GM12878 (cell line): ENCODE results near the gene LAT. TPM values are rescaled to one million over a fixed set of nuclear protein-coding genes. Genes with fewer than 3 reads are reported as not detected.
"Not testable (repeated sequence)": the region's sequence is repeated elsewhere in the genome, so short reads cannot be mapped to it uniquely, and the experiment has no call there.

Source experiments
- ATAC-seq: fragments of 200-7000 bp; cut with Tn5 transposase; 3 replicates; pipeline ENCODE4 v1.9.1; 2020; ENCODE audit warnings: mild to moderate bottlenecking, moderate library complexity
- BruUV-seq: library from RNA; stranded (reverse); fragments of 400-500 nt; replicated peaks from 2 replicates; lab custom pipeline; 2021; lab: Mats Ljungman, UMichigan
- CTCF ChIA-PET: fragments of 300-600 bp; sonication (Branson Sonifier 250); formaldehyde crosslinking; extraction: SDS; loops from one replicate; lab custom pipeline; 2021; ENCODE audit warnings: inconsistent platforms; lab: Yijun Ruan, JAX
- POLR2A ChIA-PET: fragments of 350-600 bp; formaldehyde crosslinking; extraction: SDS; loops from one replicate; lab custom pipeline; 2021; ENCODE audit warnings: inconsistent platforms; lab: Charles Lee
- RAD21 ChIA-PET: fragments of 300-600 bp; sonication (Branson Sonifier 250); formaldehyde crosslinking; loops from one replicate; lab custom pipeline; 2023; ENCODE audit warnings: antibody characterized with exemption; ENCODE audit not compliant: unreplicated experiment; lab: Charles Lee
- SMC1A ChIA-PET: fragments of 300-600 bp; sonication (Branson Sonifier 250); formaldehyde crosslinking; loops from one replicate; lab custom pipeline; 2023; ENCODE audit not compliant: unreplicated experiment, uncharacterized antibody; lab: Charles Lee
- DNase-seq: peaks from one replicate; pipeline ENCODE4 v3.0.0-alpha.2; 2011; ENCODE audit warnings: low read depth, low spot score
- FAIRE-seq: peaks from 3 replicates; lab custom pipeline; 2011; peaks lifted over from hg19 to GRCh38; lab: Jason Lieb, UNC
- H2AFZ ChIP-seq: 2 replicates; pipeline ENCODE4 v1.6.0; 2011; ENCODE audit warnings: low read depth, low read length, control low read depth; ENCODE audit not compliant: control insufficient read depth
- H3K27ac ChIP-seq: 2 replicates; pipeline ENCODE4 v1.5.1; 2011; ENCODE audit warnings: control low read depth; ENCODE audit not compliant: control insufficient read depth, insufficient read depth
- H3K27me3 ChIP-seq, 2 experiments: replicated peaks in 1 of 2; 2 replicates each; pipeline versions ENCODE4 v1.6.0 to v1.6.1; 2011; ENCODE audit warnings: low read length in 1 of 2; ENCODE audit not compliant: control insufficient read depth in 2 of 2, insufficient read depth in 2 of 2
- H3K36me3 ChIP-seq, 2 experiments: 2 replicates each; pipeline ENCODE4 v1.5.1; 2011; ENCODE audit warnings: low read length in 1 of 2; ENCODE audit not compliant: control insufficient read depth in 2 of 2, insufficient read depth in 2 of 2
- H3K4me1 ChIP-seq: 2 replicates; pipeline ENCODE4 v1.6.1; 2011; ENCODE audit warnings: mild to moderate bottlenecking, low read length, moderate library complexity, mixed read lengths; ENCODE audit not compliant: control insufficient read depth, insufficient read depth
- H3K4me2 ChIP-seq: 2 replicates; pipeline ENCODE4 v1.6.0; 2011; ENCODE audit warnings: control low read depth; ENCODE audit not compliant: control insufficient read depth, insufficient read depth
- H3K4me3 ChIP-seq: fragments of 200-600 bp; sonication (generic); 2 replicates; pipeline ENCODE4 v1.5.1; 2016
- H3K79me2 ChIP-seq: 2 replicates; pipeline ENCODE4 v1.6.0; 2011; ENCODE audit warnings: low read length; ENCODE audit not compliant: control insufficient read depth, insufficient read depth
- H3K9ac ChIP-seq: 2 replicates; pipeline ENCODE4 v1.8.0; 2011; ENCODE audit warnings: low read length, control low read depth, mixed read lengths; ENCODE audit not compliant: control insufficient read depth, insufficient read depth
- H3K9me3 ChIP-seq: replicated peaks from 3 replicates; pipeline ENCODE4 v1.5.1; 2011; ENCODE audit warnings: mild to moderate bottlenecking, low read length; ENCODE audit not compliant: control insufficient read depth, insufficient read depth
- H4K20me1 ChIP-seq: 2 replicates; pipeline ENCODE4 v1.6.0; 2011; ENCODE audit not compliant: control insufficient read depth, insufficient read depth
- E2F4 ChIP-seq: IDR thresholded peaks from 2 replicates; pipeline ENCODE4 v1.6.1; 2012; ENCODE audit warnings: low read depth, low read length, improper control_type of control experiment
- IKZF2 ChIP-seq, 2 experiments: fragments of 450-650 bp; IDR thresholded peaks; 2 replicates each; pipeline ENCODE4 v1.6.1; 2017; ENCODE audit warnings: mild to moderate bottlenecking in 2 of 2, moderate library complexity in 2 of 2
- WGBS: methylation state at CpG from one replicate; pipeline ENCODE4 v1.1.6; 2016; ENCODE audit warnings: low lambda C conversion rate; ENCODE audit not compliant: insufficient replicate concordance, insufficient coverage; ENCODE audit errors: missing lambda C conversion rate; 5-methylcytosine and 5-hydroxymethylcytosine counted together
- in situ Hi-C: fragments of 300-500 bp; cut with MboI; formaldehyde crosslinking; loops from 9 replicates; pipeline ENCODE4 v1.14.3; 2018; ENCODE audit warnings: mixed read lengths
- intact Hi-C: fragments of 100-400 bp; cut with micrococcal nuclease; formaldehyde crosslinking; loops from one replicate; pipeline ENCODE4 v1.14.2; 2022; ENCODE audit not compliant: unreplicated experiment
- polyA plus RNA-seq, 11 experiments: library from polyadenylated mRNA; depleted of rRNA in 4 of 11; unstranded in 6 of 11; stranded (reverse) in 5 of 11; fragments of >200 nt; fragmentation: Nextera tagmentation in 4 of 11; fragmentation: Illumina TruSeq in 1 of 11; extraction: Ambion mirVana in 4 of 11; extraction: Trizol in 1 of 11; gene quantifications; 1 replicate in 1 of 11; 2 replicates in 10 of 11; pipeline versions ENCODE4 v1.2.1 to v1.2.3, GENCODE V29; 2011 to 2016; ENCODE audit warnings: inconsistent platforms in 2 of 11, missing spikeins in 2 of 11, low read depth in 1 of 11
- total RNA-seq, 4 experiments: library from RNA; depleted of rRNA in 3 of 4; stranded (reverse); fragments of >200 nt in 3 of 4; fragmentation: Illumina TruSeq in 1 of 4; extraction: Trizol in 1 of 4; gene quantifications; 2 replicates each; pipeline versions ENCODE4 v1.2.1 to v1.2.3, GENCODE V29; 2013 to 2021

Gene LAT
- total and polyA plus RNA-seq, 10 of the 15 experiments (the other 5 are each of a cell fraction or from before 2014, with no cell fraction given), result 0.39 to 6.9 (median 2.0) TPM

GRCh38 chr16:29000019-29000418 lies 15.2 kb downstream of the LAT start:
- intact Hi-C loops (no loop called here), in situ Hi-C loops (no loop called here)
- POLR2A ChIA-PET, result no interaction called here
- ATAC-seq, result no peak
- no peak overlapping the region for H3K9ac ChIP-seq
- SMC1A ChIA-PET, result no interaction called here
- no peaks in the 10 kb centered on the region for H3K4me1 ChIP-seq
- H3K4me2 ChIP-seq, result no peak overlapping the region
- WGBS, result 23% methylated on average over 2 of the region's 2 CpGs
- no TSS peak for BruUV-seq
- H3K9me3 ChIP-seq, result no peaks in the 10 kb centered on the region
- H2AFZ ChIP-seq, result no peak overlapping the region
- H3K27me3 ChIP-seq, result no peaks in the 10 kb centered on the region
- FAIRE-seq, result no peak
- CTCF ChIA-PET, result no interaction called here
- no peaks in the 10 kb centered on the region for H3K79me2 ChIP-seq
- no peaks in the 10 kb centered on the region for H4K20me1 ChIP-seq
- no peaks in the 10 kb centered on the region for H3K36me3 ChIP-seq
- no peak overlapping the region for H3K4me3 ChIP-seq
- no peak for DNase-seq
- RAD21 ChIA-PET, result no interaction called here
- TF ChIP-seq E2F4, result no peak
- TF ChIP-seq IKZF2 (IDR thresholded peaks at IDR 0.05), result no peak
- H3K27ac ChIP-seq, result no peak overlapping the region

DNA sequence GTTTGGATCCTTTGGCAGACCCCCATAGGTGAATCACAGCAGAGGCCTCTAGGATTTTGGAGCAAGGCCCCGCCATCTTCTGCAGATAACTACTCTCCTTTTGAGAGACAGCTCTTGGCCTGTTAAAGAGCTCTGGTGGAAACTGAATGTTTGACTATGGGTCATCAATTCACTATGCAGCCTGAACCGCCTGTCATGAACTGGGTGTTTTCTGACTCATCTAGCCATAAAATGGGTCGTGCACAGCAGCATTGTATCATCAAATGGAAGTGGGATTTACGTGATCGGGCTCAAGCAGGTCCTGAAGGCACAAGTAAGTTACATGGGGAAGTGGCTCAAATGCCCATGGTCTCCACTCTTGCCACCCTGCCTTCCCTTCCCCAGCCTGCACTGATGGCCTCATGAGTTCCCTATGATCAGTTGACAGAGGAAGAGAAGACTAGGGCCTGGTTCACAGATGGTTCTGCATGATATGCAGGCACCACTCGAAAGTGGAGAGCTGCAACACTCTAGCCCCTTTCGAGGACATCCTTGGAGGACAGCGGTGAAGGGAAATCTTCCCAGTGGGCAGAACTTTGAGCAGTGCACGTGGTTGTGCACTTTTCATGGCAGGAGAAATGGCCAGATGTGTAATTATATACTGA lies 19.8 kb downstream of the LAT start:
- in situ Hi-C loops, H3K27me3 ChIP-seq, H2AFZ ChIP-seq, ATAC-seq, H3K27ac ChIP-seq, H3K79me2 ChIP-seq, SMC1A ChIA-PET, FAIRE-seq, H3K4me3 ChIP-seq, POLR2A ChIA-PET, H3K9ac ChIP-seq, BruUV-seq, H3K36me3 ChIP-seq, intact Hi-C loops, H3K9me3 ChIP-seq, RAD21 ChIA-PET, H4K20me1 ChIP-seq, H3K4me2 ChIP-seq, H3K4me1 ChIP-seq, DNase-seq, CTCF ChIA-PET: not testable (repeated sequence)
- WGBS, result 38% methylated on average over 9 of the region's 9 CpGs
